H1 (cell line): ENCODE results near the gene ANKRD40. TPM values are rescaled to one million over a fixed set of nuclear protein-coding genes. Genes with fewer than 3 reads are reported as not detected.
A peak's percentile ranks its signal among the peaks of the same experiment; 100 is the strongest.

Experiments used
- BCL11A ChIP-seq, 2 experiments: IDR thresholded peaks; one replicate each; pipeline ENCODE4 v1.6.1; 2011; ENCODE audit warnings: low read depth in 2 of 2, low read length in 2 of 2, mild to moderate bottlenecking in 2 of 2
- CBX8 ChIP-seq: fragments of 300-800, 300-1000 bp; sonication (generic); IDR thresholded peaks from 2 replicates; pipeline ENCODE4 v1.7.1; 2016; ENCODE audit warnings: low read depth, low read length, borderline replicate concordance
- CHD1 ChIP-seq: IDR thresholded peaks from 2 replicates; pipeline ENCODE4 v1.6.1; 2012; ENCODE audit warnings: low read depth, low read length, improper control_type of control experiment
- CHD2 ChIP-seq: IDR thresholded peaks from 2 replicates; pipeline ENCODE4 v1.6.1; 2012; ENCODE audit warnings: low read length, improper control_type of control experiment
- CREB1 ChIP-seq: IDR thresholded peaks from 2 replicates; pipeline ENCODE4 v1.6.1; 2012; ENCODE audit warnings: inconsistent platforms
- EP300 ChIP-seq, 2 experiments: IDR thresholded peaks; 1 replicate in 1 of 2; 2 replicates in 1 of 2; pipeline ENCODE4 v1.6.1; 2011 to 2012; ENCODE audit warnings: low read depth in 2 of 2, low read length in 2 of 2, mild to moderate bottlenecking in 2 of 2, borderline replicate concordance in 1 of 2, inconsistent platforms in 1 of 2, moderate library complexity in 1 of 2
- EZH2 ChIP-seq: fragments of 200-600 bp; sonication (generic); IDR thresholded peaks from 2 replicates; pipeline ENCODE4 v1.7.1; 2012; ENCODE audit warnings: low read depth, mild to moderate bottlenecking, moderate library complexity, low read length, inconsistent platforms; ENCODE audit not compliant: severe bottlenecking
- GTF2F1 ChIP-seq: IDR thresholded peaks from 2 replicates; pipeline ENCODE4 v1.6.1; 2012; ENCODE audit warnings: low read depth, low read length, improper control_type of control experiment, borderline replicate concordance
- HDAC6 ChIP-seq: IDR thresholded peaks from one replicate; pipeline ENCODE4 v1.7.1; 2012; ENCODE audit warnings: low read depth, mild to moderate bottlenecking, inconsistent platforms, low read length, moderate library complexity
- KDM1A ChIP-seq: fragments of 200-600, 300-600 bp; sonication (generic); IDR thresholded peaks from 2 replicates; pipeline ENCODE4 v1.7.1; 2016; ENCODE audit warnings: mild to moderate bottlenecking, low read length, borderline replicate concordance
- KDM5A ChIP-seq: fragments of 200-600 bp; IDR thresholded peaks from 2 replicates; pipeline ENCODE4 v1.7.1; 2012; ENCODE audit warnings: mild to moderate bottlenecking, low read length, inconsistent platforms, mixed read lengths
- NANOG ChIP-seq: IDR thresholded peaks from 2 replicates; pipeline ENCODE4 v1.6.1; 2011; ENCODE audit warnings: low read length, low read depth, mild to moderate bottlenecking, inconsistent platforms; ENCODE audit not compliant: insufficient read depth, poor library complexity, severe bottlenecking
- RAD21 ChIP-seq, 2 experiments: IDR thresholded peaks in 1 of 2; conservative IDR thresholded peaks in 1 of 2; 2 replicates each; pipeline ENCODE4 v1.6.1; 2011; ENCODE audit warnings: low read depth in 2 of 2, low read length in 2 of 2, improper control_type of control experiment in 1 of 2, inconsistent platforms in 1 of 2, mild to moderate bottlenecking in 1 of 2, moderate library complexity in 1 of 2
- RXRA ChIP-seq: IDR thresholded peaks from 2 replicates; pipeline ENCODE4 v1.6.1; 2011; ENCODE audit warnings: low read depth, mild to moderate bottlenecking, low read length, moderate library complexity; ENCODE audit not compliant: insufficient read depth
- SIRT6 ChIP-seq: IDR thresholded peaks from one replicate; pipeline ENCODE4 v1.7.1; 2012; ENCODE audit warnings: low read length, inconsistent platforms
- SIX5 ChIP-seq: IDR thresholded peaks from 2 replicates; pipeline ENCODE4 v1.6.1; 2011; ENCODE audit warnings: mild to moderate bottlenecking, low read depth, low read length
- SP1 ChIP-seq: IDR thresholded peaks from 2 replicates; pipeline ENCODE4 v1.6.1; 2011; ENCODE audit warnings: low read depth, low read length
- SP2 ChIP-seq: IDR thresholded peaks from 2 replicates; pipeline ENCODE4 v1.6.1; 2012; ENCODE audit warnings: mild to moderate bottlenecking, low read length, inconsistent platforms
- SRF ChIP-seq: IDR thresholded peaks from 2 replicates; pipeline ENCODE4 v1.6.1; 2011; ENCODE audit warnings: mild to moderate bottlenecking, low read depth, low read length, moderate library complexity
- TAF1 ChIP-seq: IDR thresholded peaks from 2 replicates; pipeline ENCODE4 v1.6.1; 2011; ENCODE audit warnings: mild to moderate bottlenecking, low read depth, low read length
- TAF7 ChIP-seq: optimal IDR thresholded peaks from 2 replicates; pipeline ENCODE3; 2011; ENCODE audit warnings: low read depth, mild to moderate bottlenecking, inconsistent platforms, low read length, moderate library complexity, borderline replicate concordance
- TBP ChIP-seq: IDR thresholded peaks from 2 replicates; pipeline ENCODE4 v1.6.1; 2011; ENCODE audit warnings: low read depth, low read length, improper control_type of control experiment
- TCF12 ChIP-seq: IDR thresholded peaks from 2 replicates; pipeline ENCODE4 v1.6.1; 2011; ENCODE audit warnings: low read depth, mild to moderate bottlenecking, low read length
- polyA plus RNA-seq, 7 experiments: library from polyadenylated mRNA; depleted of rRNA in 3 of 7; stranded (reverse) in 5 of 7; unstranded in 2 of 7; fragments of >200 nt in 5 of 7; fragments of 200-250 nt in 2 of 7; gene quantifications; 1 replicate in 5 of 7; 2 replicates in 1 of 7; 4 replicates in 1 of 7; pipeline versions ENCODE4 v1.2.1 to v1.2.3, GENCODE V29; 2011 to 2013; ENCODE audit warnings: missing spikeins in 2 of 7, mixed read lengths in 2 of 7
- total RNA-seq: library from RNA; stranded (reverse); fragmentation: NEBNext Ultra II Directional; extraction: Animal tissue kit (Norgen Biotek cat#: 25700); gene quantifications from 2 replicates; pipeline ENCODE4 v1.2.1, GENCODE V29; 2021
- TF ChIP-seq, protein P1 (sequence below): IDR thresholded peaks from 2 replicates; pipeline ENCODE4 v1.6.1; 2011; ENCODE audit warnings: low read length, improper control_type of control experiment

Gene ANKRD40
- total and polyA plus RNA-seq, 2 of the 8 experiments (the other 6 are each of a cell fraction or from before 2014, with no cell fraction given), result 26.1 to 50.1 TPM

DNA sequence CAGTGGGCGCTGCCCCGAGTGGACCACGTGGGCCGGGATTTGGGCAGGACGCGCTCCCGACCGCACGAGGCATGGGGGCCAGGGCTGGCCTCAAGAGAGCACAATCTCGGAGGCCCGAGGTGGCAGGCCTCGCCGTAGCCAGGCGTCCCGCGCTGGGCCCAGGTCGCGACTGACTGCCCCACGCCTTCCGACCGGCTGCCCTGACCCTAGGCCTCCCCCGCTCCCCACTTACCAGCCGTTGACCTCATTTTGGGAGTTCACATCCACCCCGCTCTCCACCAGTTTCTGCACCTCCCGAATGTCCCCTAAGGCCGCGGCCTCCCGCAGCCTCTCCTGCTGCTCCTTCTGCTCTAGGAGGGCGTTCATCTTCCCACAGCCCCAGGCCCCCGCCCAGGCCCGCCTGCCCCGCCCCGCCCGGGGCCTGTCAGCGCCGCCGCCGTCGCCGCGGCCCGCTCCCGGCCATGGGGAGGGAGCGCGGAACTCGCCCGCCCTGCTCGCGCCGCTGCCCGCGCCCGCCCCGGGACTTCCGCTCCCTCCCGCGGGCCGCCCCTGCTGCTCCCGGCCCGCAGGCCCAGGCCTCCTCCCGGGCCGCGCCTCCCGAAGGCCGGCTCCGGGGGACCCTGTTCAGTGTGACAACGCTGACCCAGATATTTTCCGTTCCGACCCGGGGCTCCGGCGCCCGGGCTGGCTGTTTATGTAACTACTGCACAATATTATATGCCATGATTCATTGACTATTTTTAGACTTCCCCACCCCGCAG lies at the start of gene ANKRD40 (continued):
- no peak; the same call in 1 of the 2 replicates for TF ChIP-seq SIX5
- TF ChIP-seq, protein P1, sequence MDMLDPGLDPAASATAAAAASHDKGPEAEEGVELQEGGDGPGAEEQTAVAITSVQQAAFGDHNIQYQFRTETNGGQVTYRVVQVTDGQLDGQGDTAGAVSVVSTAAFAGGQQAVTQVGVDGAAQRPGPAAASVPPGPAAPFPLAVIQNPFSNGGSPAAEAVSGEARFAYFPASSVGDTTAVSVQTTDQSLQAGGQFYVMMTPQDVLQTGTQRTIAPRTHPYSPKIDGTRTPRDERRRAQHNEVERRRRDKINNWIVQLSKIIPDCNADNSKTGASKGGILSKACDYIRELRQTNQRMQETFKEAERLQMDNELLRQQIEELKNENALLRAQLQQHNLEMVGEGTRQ, result no peak
- TF ChIP-seq SRF, result 0 out of 2 replicates have a peak, but pooled peaks have one; percentile 13
- TF ChIP-seq BCL11A (IDR thresholded peaks at IDR 0.05; ENCODE audit: low read depth in 2 of 2, low read length in 2 of 2), result no peak
- no peak for TF ChIP-seq TCF12
- peak; percentile 68 for TF ChIP-seq TAF7
- TF ChIP-seq KDM1A, result 0 out of 2 replicates have a peak, but pooled peaks have one; percentile 5
- peak; percentile 84 for TF ChIP-seq TAF1
- no peak for TF ChIP-seq SP1
- no peak for TF ChIP-seq HDAC6
- TF ChIP-seq GTF2F1, result no peak
- no peak for TF ChIP-seq EZH2
- TF ChIP-seq CHD1, result no peak
- no peak for TF ChIP-seq CHD2
- TF ChIP-seq CBX8, result no peak
- no peak for TF ChIP-seq SIRT6
- TF ChIP-seq TBP, result peak; percentile 64
- no peak for TF ChIP-seq RAD21 (IDR thresholded peaks at IDR 0.05 in 1 of 2, conservative IDR thresholded peaks at IDR 0.05 in 1 of 2; ENCODE audit: low read depth in 2 of 2, low read length in 2 of 2)
- no peak; a peak in 1 of 3 replicates for TF ChIP-seq EP300 (IDR thresholded peaks at IDR 0.05; ENCODE audit: borderline replicate concordance in 1 of 2, low read depth in 2 of 2, low read length in 2 of 2)
- no peak for TF ChIP-seq SP2
- no peak for TF ChIP-seq RXRA
- no peak for TF ChIP-seq NANOG
- TF ChIP-seq KDM5A, result peak; percentile 32; the same call in 1 of the 2 replicates
- TF ChIP-seq CREB1, result no peak
